ENCODE measurements around the gene KRTAP4-8. TPM values are rescaled to one million over a fixed set of nuclear protein-coding genes. Genes with fewer than 3 reads are reported as not detected.
"Not testable (repeated sequence)": the region's sequence is repeated elsewhere in the genome, so short reads cannot be mapped to it uniquely, and the experiment has no call there.

KRTAP4-8 gene
- total RNA-seq, 1 experiment from 2014 or later: not detected

- Histone ChIP-seq H3K9ac (ENCODE audit: low read length) (no peak overlapping the region), H3K27me3 (ENCODE audit: low read length) (no peaks in the 10 kb centered on the region), H3K36me3 (ENCODE audit: low read depth, low read length) (peaks cover 7% of the 10 kb centered on the region; the same call in 1 of the 2 replicates), H3K9me2 (replicated peaks; ENCODE audit: low read length) (no peaks in the 10 kb centered on the region), H3K4me2 (ENCODE audit: low read length) (no peak overlapping the region), H3K79me2 (ENCODE audit: low read length) (no peaks in the 10 kb centered on the region), H2AFZ (ENCODE audit: low read length) (no peak overlapping the region), H3K4me1 (ENCODE audit: insufficient read depth, low read length) (peaks cover 10% of the 10 kb centered on the region), H3F3A (ENCODE audit: low read length, unreplicated experiment) (no peaks in the 10 kb centered on the region), H3K27ac (ENCODE audit: low read length) (no peak overlapping the region), H3K4me3 (ENCODE audit: low read length) (no peak overlapping the region), H3K9me3 (ENCODE audit: low read length) (peaks cover 4% of the 10 kb centered on the region; the same call in 1 of the 2 replicates), H4K20me1 (ENCODE audit: low read length) (no peaks in the 10 kb centered on the region)
- no TSS peak for BruUV-seq (replicated peaks)
- DNase-seq: no peak
- CTCF ChIA-PET: no interaction called here
- intact Hi-C loops (cut with micrococcal nuclease): no loop called here
- TF ChIP-seq CTCF (conservative IDR thresholded peaks at IDR 0.05; ENCODE audit: low read depth, low read length) (no peak), EZH2phosphoT487 (IDR thresholded peaks at IDR 0.05; ENCODE audit: borderline replicate concordance, low read length) (no peak), EZH2 (IDR thresholded peaks at IDR 0.05; ENCODE audit: low read length, unreplicated experiment) (no peak)
- POLR2A ChIA-PET (ENCODE audit: unreplicated experiment): no interaction called here
- ATAC-seq: no peak
Measured at GRCh38 chr17:41116297-41116696, 18.4 kb upstream of the KRTAP4-8 start.

GRCh38 chr17:41111151-41111885, 13.4 kb upstream of the KRTAP4-8 start:
- ATAC-seq: no peak
- CTCF ChIA-PET: no interaction called here
- POLR2A ChIA-PET (ENCODE audit: unreplicated experiment): no interaction called here

GRCh38 chr17:41108728-41109386, 10.9 kb upstream of the KRTAP4-8 start:
- BruUV-seq (replicated peaks); H3K9ac ChIP-seq (ENCODE audit: low read length); ATAC-seq; CTCF ChIA-PET; H4K20me1 ChIP-seq (ENCODE audit: low read length); POLR2A ChIA-PET (ENCODE audit: unreplicated experiment); H3K27me3 ChIP-seq (ENCODE audit: low read length); H3K79me2 ChIP-seq (ENCODE audit: low read length); H3K9me2 ChIP-seq (replicated peaks; ENCODE audit: low read length); H3K4me1 ChIP-seq (ENCODE audit: insufficient read depth, low read length); H3K27ac ChIP-seq (ENCODE audit: low read length); H2AFZ ChIP-seq (ENCODE audit: low read length); intact Hi-C loops (cut with micrococcal nuclease); H3F3A ChIP-seq (ENCODE audit: low read length, unreplicated experiment); DNase-seq; H3K4me2 ChIP-seq (ENCODE audit: low read length); H3K4me3 ChIP-seq (ENCODE audit: low read length): not testable (repeated sequence)
- peaks cover 12% of the 10 kb centered on the region; the same call in 1 of the 2 replicates for H3K9me3 ChIP-seq (ENCODE audit: low read length)
- H3K36me3 ChIP-seq (ENCODE audit: low read depth, low read length): peaks cover 10% of the 10 kb centered on the region; the same call in 1 of the 2 replicates

More at GRCh38 chr17:41111151-41111885, 13.4 kb upstream of the KRTAP4-8 start:
- no peak for DNase-seq
- Histone ChIP-seq H3F3A (ENCODE audit: low read length, unreplicated experiment) (no peaks in the 10 kb centered on the region), H3K27ac (ENCODE audit: low read length) (no peak overlapping the region), H3K9ac (ENCODE audit: low read length) (no peak overlapping the region), H3K27me3 (ENCODE audit: low read length) (no peaks in the 10 kb centered on the region), H3K9me3 (ENCODE audit: low read length) (peaks cover 12% of the 10 kb centered on the region; the same call in 1 of the 2 replicates), H3K9me2 (replicated peaks; ENCODE audit: low read length) (no peaks in the 10 kb centered on the region), H3K4me3 (ENCODE audit: low read length) (no peak overlapping the region; the same call in 1 of the 2 replicates), H3K79me2 (ENCODE audit: low read length) (no peaks in the 10 kb centered on the region), H2AFZ (ENCODE audit: low read length) (no peak overlapping the region), H3K4me1 (ENCODE audit: insufficient read depth, low read length) (no peaks in the 10 kb centered on the region), H4K20me1 (ENCODE audit: low read length) (no peaks in the 10 kb centered on the region), H3K4me2 (ENCODE audit: low read length) (no peak overlapping the region), H3K36me3 (ENCODE audit: low read depth, low read length) (peaks cover 10% of the 10 kb centered on the region; the same call in 1 of the 2 replicates)
- TF ChIP-seq EZH2phosphoT487 (IDR thresholded peaks at IDR 0.05; ENCODE audit: borderline replicate concordance, low read length) (no peak), EZH2 (IDR thresholded peaks at IDR 0.05; ENCODE audit: low read length, unreplicated experiment) (no peak), CTCF (conservative IDR thresholded peaks at IDR 0.05; ENCODE audit: low read depth, low read length) (no peak)
- no TSS peak for BruUV-seq (replicated peaks)
- intact Hi-C loops (cut with micrococcal nuclease): no loop called here

Data from PC-3 (cell line).